NCI-H1694 treated with DMSO at 0.1 percent for 48 hours (cell line): ENCODE measurements around the gene CPNE4.

ENCODE experiments used
- DNase-seq: peaks from one replicate; lab custom pipeline; 2025; lab: John Stamatoyannopoulos, UW

CPNE4 gene

GRCh38 chr3:131699001-131699400 lies 335.8 kb downstream of the CPNE4 start:
- no peak for DNase-seq

- DNase-seq: no peak
Observed at GRCh38 chr3:131694376-131694775, 340.4 kb downstream of the CPNE4 start.

- DNase-seq: no peak
Observed at GRCh38 chr3:131692356-131692755, 342.5 kb downstream of the CPNE4 start.

GRCh38 chr3:131690800-131691199 lies 344.0 kb downstream of the CPNE4 start:
- DNase-seq: no peak

- DNase-seq: no peak
Observed at GRCh38 chr3:131688370-131688769, 346.4 kb downstream of the CPNE4 start.

- no peak for DNase-seq
Observed at GRCh38 chr3:131669600-131669999, 365.2 kb downstream of the CPNE4 start.

- DNase-seq: no peak
Observed at GRCh38 chr3:131658771-131659170, 376.0 kb downstream of the CPNE4 start.

GRCh38 chr3:131658115-131658514 lies 376.7 kb downstream of the CPNE4 start:
- no peak for DNase-seq

- DNase-seq: no peak
Observed at GRCh38 chr3:131655070-131655690, 379.6 kb downstream of the CPNE4 start.

GRCh38 chr3:131645638-131646037 lies 389.2 kb downstream of the CPNE4 start:
- no peak for DNase-seq

- no peak for DNase-seq
Observed at GRCh38 chr3:131636266-131636775, 398.5 kb downstream of the CPNE4 start.

- no peak for DNase-seq
Observed at GRCh38 chr3:131630807-131631206, 404.0 kb downstream of the CPNE4 start.

GRCh38 chr3:131630097-131630496 lies 404.7 kb downstream of the CPNE4 start:
- DNase-seq: no peak

- no peak for DNase-seq
Observed at GRCh38 chr3:131623431-131623830, 411.4 kb downstream of the CPNE4 start.

- no peak for DNase-seq
Observed at GRCh38 chr3:131622726-131623125, 412.1 kb downstream of the CPNE4 start.

- DNase-seq: no peak
Observed at GRCh38 chr3:131620977-131621376, 413.8 kb downstream of the CPNE4 start.

- no peak for DNase-seq
Observed at GRCh38 chr3:131619821-131620220, 415.0 kb downstream of the CPNE4 start.

- DNase-seq: no peak
Observed at GRCh38 chr3:131616719-131617118, 418.1 kb downstream of the CPNE4 start.

- no peak for DNase-seq
Observed at GRCh38 chr3:131612745-131613144, 422.1 kb downstream of the CPNE4 start.

- DNase-seq: no peak
Observed at GRCh38 chr3:131610174-131610573, 424.6 kb downstream of the CPNE4 start.

GRCh38 chr3:131608741-131609140 lies 426.1 kb downstream of the CPNE4 start:
- DNase-seq: no peak

- DNase-seq: no peak
Observed at GRCh38 chr3:131608296-131608695, 426.5 kb downstream of the CPNE4 start.

GRCh38 chr3:131605916-131606315 lies 428.9 kb downstream of the CPNE4 start:
- DNase-seq: no peak
